BLaER1 treated with 17β-estradiol and CSF1 and Interleukin-3, amounts not matched to agents 10 nM and 100 nM (cell line): ENCODE results near the gene NLK.
"Not testable (repeated sequence)": the region's sequence is repeated elsewhere in the genome, so short reads cannot be mapped to it uniquely, and the experiment has no call there.

Source experiments
- H3K27ac ChIP-seq, 11 experiments: shearing (Covaris generic); formaldehyde crosslinking; 2 replicates each; pipeline ENCODE4 v1.8.1; 2022
- H3K27me3 ChIP-seq, 11 experiments: shearing (Covaris generic); formaldehyde crosslinking; 2 replicates each; pipeline ENCODE4 v1.8.1; 2022
- H3K36me3 ChIP-seq, 11 experiments: shearing (Covaris generic); formaldehyde crosslinking; 2 replicates each; pipeline ENCODE4 v1.8.1; 2022
- H3K4me1 ChIP-seq, 10 experiments: shearing (Covaris generic); formaldehyde crosslinking; 2 replicates each; pipeline ENCODE4 v1.8.1; 2022
- H3K4me2 ChIP-seq, 11 experiments: shearing (Covaris generic); formaldehyde crosslinking; 2 replicates each; pipeline ENCODE4 v1.8.1; 2022
- H3K4me3 ChIP-seq, 10 experiments: shearing (Covaris generic); formaldehyde crosslinking; 2 replicates each; pipeline ENCODE4 v1.8.1; 2022
- H3K9ac ChIP-seq, 11 experiments: shearing (Covaris generic); formaldehyde crosslinking; 2 replicates each; pipeline ENCODE4 v1.8.1; 2022
- H3K9me3 ChIP-seq, 11 experiments: shearing (Covaris generic); formaldehyde crosslinking; replicated peaks in 1 of 11; 2 replicates each; pipeline ENCODE4 v1.8.1; 2022
- H4K20me1 ChIP-seq, 11 experiments: shearing (Covaris generic); formaldehyde crosslinking; 2 replicates each; pipeline ENCODE4 v1.8.1; 2022
- Cebpa-rat ChIP-seq, 11 experiments: shearing (Covaris generic); IDR thresholded peaks; 2 replicates each; pipeline ENCODE4 v1.8.1; 2022

Gene NLK

GRCh38 chr17:28204244-28204643 lies 161.8 kb downstream of the NLK start:
- Histone ChIP-seq H3K4me1 (peaks cover 0 to 7% (median 0%) of the 10 kb centered on the region in 10 experiments; a peak in 2 of 20 replicates), H4K20me1 (no peaks in the 10 kb centered on the region), H3K36me3 (peaks cover 0 to 3% (median 0%) of the 10 kb centered on the region in 11 experiments; a peak in 3 of 22 replicates), H3K4me2 (no peak overlapping the region), H3K9me3 (peaks cover 0 to 9% (median 5%) of the 10 kb centered on the region in 11 experiments; a peak in 12 of 22 replicates), H3K9ac (no peak overlapping the region), H3K27me3 (no peaks in the 10 kb centered on the region), H3K27ac (no peak overlapping the region), H3K4me3 (no peak overlapping the region)
- no peak for TF ChIP-seq Cebpa-rat (IDR thresholded peaks at IDR 0.05)

DNA sequence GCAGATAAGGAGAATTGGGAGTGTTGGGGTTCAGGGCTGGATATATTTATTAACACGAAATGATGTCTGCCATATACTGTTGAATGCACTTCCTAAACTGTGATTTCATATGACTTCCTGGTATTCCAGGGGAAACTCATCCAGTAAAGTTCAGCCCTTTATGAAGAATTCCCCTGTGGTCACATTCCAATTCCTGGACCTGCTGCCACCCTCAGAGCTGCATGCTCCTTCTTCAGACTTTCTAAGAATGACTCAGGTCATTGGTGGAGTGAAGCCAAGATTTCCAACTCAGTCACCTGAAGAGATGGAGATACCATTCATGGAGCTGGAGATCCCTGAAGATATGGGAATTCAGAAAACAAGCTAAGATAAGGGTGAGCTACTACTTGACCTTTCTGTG lies 162.3 kb downstream of the NLK start:
- H3K27ac ChIP-seq: no peak overlapping the region
- H3K4me1 ChIP-seq: peaks cover 0 to 7% (median 0%) of the 10 kb centered on the region in 10 experiments; a peak in 2 of 20 replicates
- peaks cover 0 to 4% (median 0%) of the 10 kb centered on the region in 11 experiments; a peak in 1 of 22 replicates for H3K36me3 ChIP-seq
- H3K4me3 ChIP-seq: no peak overlapping the region
- peaks cover 0 to 12% (median 10%) of the 10 kb centered on the region in 11 experiments; a peak in 14 of 22 replicates for H3K9me3 ChIP-seq
- no peak overlapping the region for H3K4me2 ChIP-seq
- no peaks in the 10 kb centered on the region for H3K27me3 ChIP-seq
- no peak overlapping the region for H3K9ac ChIP-seq
- H4K20me1 ChIP-seq: no peaks in the 10 kb centered on the region
- no peak for TF ChIP-seq Cebpa-rat (IDR thresholded peaks at IDR 0.05)

- Histone ChIP-seq H3K4me3 (no peak overlapping the region), H3K9me3 (peaks cover 14 to 27% (median 24%) of the 10 kb centered on the region in 11 experiments), H4K20me1 (no peaks in the 10 kb centered on the region), H3K4me2 (no peak overlapping the region), H3K9ac (no peak overlapping the region), H3K36me3 (peaks cover 0 to 14% (median 8%) of the 10 kb centered on the region in 11 experiments; a peak in 13 of 22 replicates), H3K27ac (no peak overlapping the region), H3K4me1 (peaks cover 0 to 7% (median 0%) of the 10 kb centered on the region in 10 experiments; a peak in 2 of 20 replicates), H3K27me3 (no peaks in the 10 kb centered on the region)
- TF ChIP-seq Cebpa-rat (IDR thresholded peaks at IDR 0.05): no peak
Measured at GRCh38 chr17:28206292-28206691, 163.8 kb downstream of the NLK start.

GRCh38 chr17:28211811-28212210 lies 169.3 kb downstream of the NLK start:
- TF ChIP-seq Cebpa-rat (IDR thresholded peaks at IDR 0.05): no peak
- no peak overlapping the region for H3K27ac ChIP-seq
- no peaks in the 10 kb centered on the region for H3K27me3 ChIP-seq
- peaks cover 32 to 49% (median 44%) of the 10 kb centered on the region in 11 experiments for H3K9me3 ChIP-seq
- no peaks in the 10 kb centered on the region for H4K20me1 ChIP-seq
- no peak overlapping the region for H3K9ac ChIP-seq
- H3K4me2 ChIP-seq: no peak overlapping the region
- H3K36me3 ChIP-seq: peaks cover 0 to 22% (median 15%) of the 10 kb centered on the region in 11 experiments; a peak in 15 of 22 replicates
- H3K4me3 ChIP-seq: no peak overlapping the region
- peaks cover 0 to 8% (median 0%) of the 10 kb centered on the region in 10 experiments; a peak in 3 of 20 replicates for H3K4me1 ChIP-seq

DNA sequence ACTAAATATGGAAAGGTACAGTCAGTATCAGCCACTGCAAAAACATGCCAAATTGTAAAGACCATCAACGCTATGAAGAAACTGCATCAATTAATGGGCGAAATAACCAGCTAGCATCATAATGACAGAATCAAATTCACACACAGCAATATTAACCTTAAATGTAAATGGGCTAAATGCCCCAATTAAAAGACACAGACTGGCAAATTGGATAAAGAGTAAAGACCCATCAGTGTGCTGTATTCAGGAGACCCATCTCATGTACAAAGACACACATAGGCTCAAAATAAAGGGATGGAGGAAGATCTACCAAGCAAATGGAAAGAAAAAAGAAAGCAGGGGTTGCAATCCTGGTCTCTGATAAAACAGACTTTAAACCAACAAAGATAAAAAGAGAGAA lies 171.1 kb downstream of the NLK start:
- H3K9ac ChIP-seq, H4K20me1 ChIP-seq, H3K27ac ChIP-seq, H3K27me3 ChIP-seq, H3K4me2 ChIP-seq, H3K4me3 ChIP-seq: not testable (repeated sequence)
- Histone ChIP-seq H3K4me1 (peaks cover 0 to 14% (median 2%) of the 10 kb centered on the region in 10 experiments; a peak in 4 of 20 replicates), H3K36me3 (peaks cover 0 to 22% (median 15%) of the 10 kb centered on the region in 11 experiments; a peak in 15 of 22 replicates), H3K9me3 (peaks cover 32 to 48% (median 44%) of the 10 kb centered on the region in 11 experiments)

GRCh38 chr17:28216052-28216451 lies 173.6 kb downstream of the NLK start:
- TF ChIP-seq Cebpa-rat (IDR thresholded peaks at IDR 0.05): no peak
- H3K4me3 ChIP-seq: no peak overlapping the region
- peaks cover 20 to 25% (median 23%) of the 10 kb centered on the region in 11 experiments for H3K9me3 ChIP-seq
- H3K4me2 ChIP-seq: no peak overlapping the region
- no peaks in the 10 kb centered on the region for H3K27me3 ChIP-seq
- H3K36me3 ChIP-seq: peaks cover 0 to 12% (median 10%) of the 10 kb centered on the region in 11 experiments; a peak in 15 of 22 replicates
- H3K4me1 ChIP-seq: peaks cover 0 to 14% (median 2%) of the 10 kb centered on the region in 10 experiments; a peak in 4 of 20 replicates
- H3K9ac ChIP-seq: no peak overlapping the region
- no peak overlapping the region for H3K27ac ChIP-seq
- no peaks in the 10 kb centered on the region for H4K20me1 ChIP-seq

DNA sequence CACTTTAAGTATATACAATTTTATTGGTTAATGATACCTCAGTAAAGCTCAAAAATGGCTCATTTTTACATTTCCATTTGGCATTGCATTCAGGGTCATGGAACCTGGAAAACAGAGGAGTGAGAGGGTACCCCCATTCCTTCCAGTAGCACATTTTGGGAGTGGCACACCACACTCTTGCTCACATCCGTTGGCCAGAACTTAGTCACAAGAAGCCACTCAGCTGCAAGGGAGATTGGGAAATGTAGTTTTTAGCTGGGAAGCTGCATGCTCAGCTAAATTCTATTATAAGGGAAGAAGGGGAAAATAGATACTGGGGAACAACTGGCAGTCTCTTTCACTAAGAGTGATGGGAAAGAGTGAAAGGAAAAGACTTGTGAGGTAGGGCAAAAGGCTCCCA lies 174.1 kb downstream of the NLK start:
- Histone ChIP-seq H3K9ac (no peak overlapping the region), H3K4me1 (peaks cover 0 to 14% (median 2%) of the 10 kb centered on the region in 10 experiments; a peak in 4 of 20 replicates), H4K20me1 (no peaks in the 10 kb centered on the region), H3K27me3 (no peaks in the 10 kb centered on the region), H3K4me2 (no peak overlapping the region), H3K4me3 (no peak overlapping the region), H3K36me3 (peaks cover 0 to 7% (median 5%) of the 10 kb centered on the region in 11 experiments; a peak in 12 of 22 replicates), H3K27ac (no peak overlapping the region), H3K9me3 (peaks cover 15 to 21% (median 19%) of the 10 kb centered on the region in 11 experiments)
- TF ChIP-seq Cebpa-rat (IDR thresholded peaks at IDR 0.05): no peak

GRCh38 chr17:28219771-28220170 lies 177.3 kb downstream of the NLK start:
- H3K9ac ChIP-seq: no peak overlapping the region
- peaks cover 0 to 14% (median 2%) of the 10 kb centered on the region in 10 experiments; a peak in 4 of 20 replicates for H3K4me1 ChIP-seq
- H3K4me2 ChIP-seq: no peak overlapping the region
- TF ChIP-seq Cebpa-rat (IDR thresholded peaks at IDR 0.05): no peak
- no peaks in the 10 kb centered on the region for H3K27me3 ChIP-seq
- H3K4me3 ChIP-seq: no peak overlapping the region
- no peak overlapping the region for H3K27ac ChIP-seq
- H3K9me3 ChIP-seq: peaks cover 0 to 18% (median 10%) of the 10 kb centered on the region in 11 experiments; a peak in 14 of 22 replicates
- H4K20me1 ChIP-seq: no peaks in the 10 kb centered on the region
- H3K36me3 ChIP-seq: no peaks in the 10 kb centered on the region

- Histone ChIP-seq H3K27me3 (no peaks in the 10 kb centered on the region), H3K4me3 (no peak overlapping the region), H3K9ac (no peak overlapping the region), H3K36me3 (no peaks in the 10 kb centered on the region), H3K27ac (no peak overlapping the region), H3K9me3 (peaks cover 0 to 23% (median 10%) of the 10 kb centered on the region in 11 experiments; a peak in 14 of 22 replicates), H3K4me2 (no peak overlapping the region), H3K4me1 (peaks cover 0 to 6% (median 0%) of the 10 kb centered on the region in 10 experiments; a peak in 3 of 20 replicates), H4K20me1 (no peaks in the 10 kb centered on the region)
- TF ChIP-seq Cebpa-rat (IDR thresholded peaks at IDR 0.05): no peak
Measured at GRCh38 chr17:28221751-28222414, 179.4 kb downstream of the NLK start.
